Activated T-cell treated with anti-CD3 and anti-CD28 coated beads, Interleukin-2, amount 50 U/mL, for 48 hours (primary cell): Measurements from ENCODE around the gene NIPAL1.

Experiments
- DNase-seq, 2 experiments: peaks; one replicate each; pipeline ENCODE4 v3.0.0-alpha.2; 2020

Gene NIPAL1

DNA sequence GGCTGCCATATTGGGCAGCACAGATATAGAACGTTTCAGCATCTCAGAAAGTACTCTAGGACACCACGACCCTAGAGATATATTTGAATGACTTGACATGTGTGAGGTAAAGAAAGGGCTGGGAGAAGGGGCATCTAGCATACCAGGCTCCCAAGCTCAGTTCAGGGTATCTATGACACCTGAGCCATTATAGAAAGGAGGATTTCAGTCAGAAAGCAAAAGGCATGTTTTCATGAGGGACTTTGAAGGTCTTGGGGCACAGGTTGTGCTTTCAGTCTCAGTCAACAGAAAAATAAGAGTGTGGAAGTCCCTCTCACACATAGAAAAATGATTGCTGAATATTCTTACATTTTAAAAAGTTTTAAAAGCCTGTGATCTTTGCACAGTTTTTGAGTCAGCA is 51.6 kb downstream of the NIPAL1 start:
- DNase-seq = no peak

DNA sequence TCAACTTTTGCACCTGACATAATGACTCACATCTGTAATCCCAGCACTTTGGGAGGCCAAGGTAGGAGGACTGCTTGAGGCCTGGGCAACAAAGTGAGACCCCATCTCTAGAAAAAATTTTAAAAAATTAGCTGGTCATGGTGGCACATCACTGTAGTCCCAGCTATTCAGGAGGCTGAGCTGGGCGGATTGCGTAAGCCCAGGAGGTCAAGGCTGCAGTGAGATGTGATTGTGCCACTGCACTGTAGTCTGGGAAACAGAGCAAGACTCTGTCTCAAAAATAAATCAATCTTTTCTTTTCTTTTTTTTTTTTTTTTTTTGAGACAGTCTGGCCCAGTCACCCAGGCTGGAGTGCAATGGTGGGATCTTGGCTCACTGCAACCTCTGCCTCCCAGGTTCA is 52.5 kb downstream of the NIPAL1 start:
- no peak for DNase-seq

DNA sequence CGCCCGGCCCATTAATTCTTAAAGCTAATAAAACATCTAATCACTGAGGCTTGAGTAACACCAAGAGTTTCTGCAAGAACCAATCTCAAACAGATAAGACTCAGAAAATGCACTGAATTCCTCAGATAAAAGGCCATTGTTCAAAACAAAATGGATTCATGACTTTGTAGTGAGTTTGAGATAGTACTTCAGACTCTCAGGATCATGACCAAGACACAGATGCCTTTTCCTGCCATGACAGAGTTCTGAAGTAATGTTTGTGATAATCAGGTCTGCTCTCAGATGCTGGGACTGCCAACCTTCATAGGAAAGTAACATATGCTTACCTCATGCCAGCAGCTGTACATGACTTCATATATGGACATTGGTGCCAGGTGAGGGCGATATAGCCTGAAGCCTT is 54.6 kb downstream of the NIPAL1 start:
- no peak for DNase-seq

DNA sequence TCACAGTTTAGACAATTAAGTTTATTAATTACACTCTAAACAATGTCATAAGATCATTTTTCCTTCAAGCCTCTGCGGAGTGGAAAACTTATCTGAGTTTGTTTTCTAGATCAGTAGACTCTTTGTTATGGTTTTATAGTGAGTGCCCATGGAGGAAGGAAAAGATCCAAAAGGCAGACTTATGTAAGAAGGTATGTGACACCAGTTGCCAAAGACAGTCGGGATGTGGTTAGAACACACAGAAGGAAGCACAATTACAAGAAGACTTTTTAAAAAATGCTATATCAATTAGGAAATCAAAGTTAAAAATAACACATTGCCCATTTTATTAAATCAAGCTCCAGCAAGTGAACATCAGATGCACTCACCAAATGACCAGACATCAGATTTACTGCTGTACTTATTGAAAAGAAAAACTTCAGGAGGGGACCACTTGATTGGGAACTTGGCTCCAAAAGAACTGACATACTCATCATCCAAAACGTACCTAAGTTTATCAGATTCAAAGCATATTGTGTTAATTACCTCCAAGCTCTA is 57.1 kb downstream of the NIPAL1 start:
- no peak for DNase-seq

DNA sequence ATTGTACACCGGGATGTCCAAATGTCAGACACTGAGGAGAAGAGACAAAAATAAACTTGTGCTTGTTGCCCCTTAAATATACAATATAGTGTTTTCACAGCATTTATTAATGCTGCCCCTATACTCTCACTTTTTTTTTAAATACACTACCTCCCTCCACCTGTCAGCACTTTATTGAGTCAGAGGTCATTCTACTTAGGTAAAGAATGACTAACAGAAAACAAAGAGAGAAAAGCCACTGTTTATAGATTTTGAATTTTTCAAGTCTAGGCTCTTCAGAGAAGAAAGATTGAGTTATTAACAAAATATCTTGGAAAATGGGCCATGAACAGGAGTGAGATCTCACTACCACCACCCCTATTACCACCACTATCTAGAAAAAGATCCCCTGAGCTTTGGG is 58.1 kb downstream of the NIPAL1 start:
- DNase-seq = no peak

DNA sequence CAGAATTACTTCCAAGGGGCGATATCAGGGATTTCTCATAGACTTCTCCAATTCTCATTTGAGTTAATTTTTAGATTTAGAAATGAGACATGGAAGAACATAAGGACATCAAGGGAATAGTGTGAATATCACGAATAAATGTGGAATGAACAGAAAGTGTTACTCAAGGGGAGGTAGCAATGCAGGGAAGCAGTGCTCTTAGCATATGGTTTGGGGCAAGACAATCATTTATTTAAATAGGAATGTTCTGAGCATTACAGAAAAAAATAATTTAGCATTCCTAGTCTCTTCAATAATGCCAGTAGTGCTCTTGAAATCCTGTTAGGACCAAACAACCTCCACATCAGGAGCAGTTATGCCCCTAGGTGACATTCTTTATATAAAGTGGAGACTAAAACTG is 61.9 kb downstream of the NIPAL1 start:
- no peak for DNase-seq

DNA sequence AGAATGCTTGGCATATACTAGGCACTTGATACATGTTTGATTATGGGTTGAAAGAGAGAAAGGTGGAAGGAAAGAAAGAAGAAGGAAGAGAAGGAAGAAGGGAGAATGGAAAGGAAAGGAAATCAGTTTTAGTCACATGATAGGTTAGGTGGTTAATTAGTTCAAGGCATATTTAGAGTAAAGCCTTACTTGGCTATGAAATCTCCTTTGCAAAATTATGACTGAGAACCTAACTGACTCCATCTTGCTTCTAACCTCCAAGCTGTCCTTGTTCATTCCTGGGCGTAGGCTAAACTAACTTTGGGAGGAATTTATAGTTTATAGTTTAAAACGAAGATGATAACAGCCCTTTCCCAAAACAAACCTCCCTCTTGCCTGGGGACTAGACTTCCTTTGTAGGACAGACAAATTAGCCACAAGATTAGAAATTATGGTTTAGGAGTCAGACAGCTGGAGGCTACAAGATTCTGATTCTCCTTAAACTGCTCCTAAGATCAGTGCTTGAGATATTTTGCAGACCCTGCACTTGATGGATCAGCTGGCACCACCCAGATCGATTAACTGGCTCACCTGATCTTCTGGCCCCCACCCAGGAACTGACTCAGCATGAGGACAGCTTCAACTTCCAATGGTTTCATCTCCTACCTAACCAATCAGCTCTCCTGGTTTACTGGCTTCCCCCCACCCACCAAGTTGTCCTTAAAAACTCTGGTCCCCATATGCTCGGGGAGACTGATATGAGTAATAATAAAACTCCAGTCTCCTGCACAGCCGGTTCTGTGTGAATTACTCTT is 62.5 kb downstream of the NIPAL1 start:
- DNase-seq = no peak

DNA sequence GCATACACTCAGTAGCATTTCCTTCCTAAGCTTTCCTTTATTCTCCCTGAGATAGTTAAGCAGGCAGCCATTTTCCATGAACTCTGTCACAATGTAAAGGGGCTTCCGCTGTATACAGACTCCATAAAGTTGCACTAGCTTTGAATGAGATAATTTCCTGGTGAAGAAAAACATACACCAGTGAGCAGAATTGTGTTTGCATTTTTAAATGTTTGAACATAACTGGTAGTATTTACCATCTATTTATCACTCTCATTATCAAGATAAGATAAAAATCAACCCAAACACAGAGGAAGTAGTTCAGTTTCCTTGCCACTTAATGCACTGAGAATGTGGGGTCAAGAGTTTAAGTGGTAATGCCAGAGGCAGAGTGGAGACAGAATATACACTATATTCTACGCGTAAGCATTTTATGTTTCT is 63.4 kb downstream of the NIPAL1 start:
- no peak for DNase-seq

DNA sequence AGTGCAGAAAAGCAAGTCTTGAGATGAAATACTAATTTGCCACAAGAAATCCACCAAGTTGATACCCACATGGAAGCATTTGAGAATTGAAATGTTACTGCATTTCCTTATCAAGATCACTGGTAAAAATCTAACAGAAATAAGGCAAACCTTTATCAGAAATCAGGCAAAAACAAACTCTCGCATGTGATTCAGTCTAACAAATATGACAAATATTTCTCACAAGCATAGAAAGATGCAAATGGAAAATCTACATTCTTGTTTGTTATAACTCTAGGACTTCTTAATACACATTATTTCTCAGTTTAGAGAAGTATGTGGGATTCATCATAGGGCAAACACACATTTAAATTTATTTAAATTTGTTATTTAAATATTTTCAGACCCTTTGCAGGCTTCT is 64.6 kb downstream of the NIPAL1 start:
- no peak for DNase-seq

DNA sequence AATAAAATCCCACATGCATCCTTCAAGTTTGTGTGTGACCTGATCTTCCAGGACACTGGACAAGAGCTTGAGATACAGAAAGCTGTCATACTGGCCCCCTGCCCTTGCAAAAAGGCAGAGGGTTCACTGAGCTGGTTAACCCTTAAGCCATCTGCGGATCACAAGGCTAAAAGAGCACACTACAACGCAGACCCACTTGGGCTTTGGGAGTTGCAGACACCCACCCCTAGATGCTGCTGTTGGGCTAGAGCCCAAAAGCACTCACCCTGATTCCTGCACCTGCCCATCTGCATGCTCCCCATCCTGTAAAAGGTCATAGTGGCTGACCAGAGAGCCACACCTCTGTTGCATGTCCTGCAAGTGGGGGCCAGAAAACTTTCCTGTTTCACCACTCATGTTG is 66.4 kb downstream of the NIPAL1 start:
- no peak for DNase-seq

DNA sequence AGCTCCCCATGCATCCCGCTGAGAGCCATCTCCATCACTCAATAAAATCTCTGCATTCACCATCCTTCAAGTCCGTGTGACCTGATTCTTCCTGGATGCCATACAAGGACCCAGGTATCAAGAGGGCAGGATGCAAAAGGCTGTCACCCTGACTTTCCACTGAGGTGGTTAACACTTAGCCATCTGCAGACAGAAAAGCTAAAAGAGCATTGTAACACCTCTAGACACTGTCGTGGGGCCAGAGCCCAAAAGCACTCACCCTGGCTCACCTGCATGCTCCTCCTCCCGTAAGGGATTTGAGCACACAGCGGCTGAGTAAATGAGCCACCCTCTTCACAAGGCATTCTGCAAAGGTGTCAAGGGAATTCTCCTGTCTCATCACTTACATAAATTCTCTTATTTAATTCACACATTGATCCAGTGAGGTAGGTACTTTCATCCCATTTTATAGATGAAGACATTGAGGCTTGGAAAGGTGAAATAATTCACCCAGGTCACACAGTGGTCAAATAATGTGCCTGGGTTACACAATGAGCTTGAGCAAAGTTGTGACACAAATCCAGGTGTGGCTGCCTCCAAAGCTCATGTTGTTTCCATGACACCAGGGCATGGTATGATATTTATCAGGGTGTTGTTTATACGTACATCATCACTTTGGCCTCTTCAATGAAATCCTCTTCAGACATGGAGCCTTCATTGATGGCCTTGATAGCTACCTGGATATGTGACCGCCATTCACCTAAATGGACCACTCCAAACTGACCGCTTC is 69.4 kb downstream of the NIPAL1 start:
- no peak for DNase-seq
